ENCODE data around the gene GRIK4.

DNA sequence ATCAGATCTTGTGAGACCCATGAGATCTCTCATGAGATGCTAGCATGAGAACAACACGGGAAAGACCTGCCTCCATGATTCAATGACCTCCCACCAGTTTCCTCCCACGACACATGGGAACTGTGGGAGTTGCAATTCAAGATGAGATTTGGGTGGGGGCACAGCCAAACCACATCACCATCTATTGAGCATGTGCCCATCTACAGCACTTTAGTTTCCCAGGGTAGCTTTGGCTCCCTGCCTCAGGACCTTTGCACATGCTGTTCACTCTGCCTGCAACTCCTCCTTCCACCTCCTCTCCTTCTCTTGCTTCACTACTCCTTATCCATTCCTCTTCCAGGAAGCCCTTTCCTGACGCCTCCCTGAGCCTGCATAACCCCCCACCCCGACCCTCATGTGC lies 17.2 kb downstream of the GRIK4 start:
- TF ChIP-seq, protein P1, sequence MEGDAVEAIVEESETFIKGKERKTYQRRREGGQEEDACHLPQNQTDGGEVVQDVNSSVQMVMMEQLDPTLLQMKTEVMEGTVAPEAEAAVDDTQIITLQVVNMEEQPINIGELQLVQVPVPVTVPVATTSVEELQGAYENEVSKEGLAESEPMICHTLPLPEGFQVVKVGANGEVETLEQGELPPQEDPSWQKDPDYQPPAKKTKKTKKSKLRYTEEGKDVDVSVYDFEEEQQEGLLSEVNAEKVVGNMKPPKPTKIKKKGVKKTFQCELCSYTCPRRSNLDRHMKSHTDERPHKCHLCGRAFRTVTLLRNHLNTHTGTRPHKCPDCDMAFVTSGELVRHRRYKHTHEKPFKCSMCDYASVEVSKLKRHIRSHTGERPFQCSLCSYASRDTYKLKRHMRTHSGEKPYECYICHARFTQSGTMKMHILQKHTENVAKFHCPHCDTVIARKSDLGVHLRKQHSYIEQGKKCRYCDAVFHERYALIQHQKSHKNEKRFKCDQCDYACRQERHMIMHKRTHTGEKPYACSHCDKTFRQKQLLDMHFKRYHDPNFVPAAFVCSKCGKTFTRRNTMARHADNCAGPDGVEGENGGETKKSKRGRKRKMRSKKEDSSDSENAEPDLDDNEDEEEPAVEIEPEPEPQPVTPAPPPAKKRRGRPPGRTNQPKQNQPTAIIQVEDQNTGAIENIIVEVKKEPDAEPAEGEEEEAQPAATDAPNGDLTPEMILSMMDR (IDR thresholded peaks at IDR 0.05) = no peak
- TF ChIP-seq EZH2 (IDR thresholded peaks at IDR 0.05; ENCODE audit: borderline replicate concordance, insufficient read depth, low read depth, low read length, poor library complexity, severe bottlenecking) = no peak
